Stimulated activated effector memory CD8-positive, alpha-beta T cell treated with anti-CD3 and anti-CD28 coated beads, Interleukin-12 subunit alpha, Interleukin-12 subunit beta, amount 100 ng/mL, for 72 hours (primary cell): Measurements from ENCODE around the gene ABR.
A peak's percentile ranks its signal among the peaks of the same experiment; 100 is the strongest.
"Not testable (repeated sequence)": the region's sequence is repeated elsewhere in the genome, so short reads cannot be mapped to it uniquely, and the experiment has no call there.

ENCODE experiments used
- ATAC-seq: fragments of 150-1000 bp; cut with Tn5 transposase; 2 replicates; pipeline ENCODE4 v1.10.0; 2021
- DNase-seq, 2 donors: peaks; one replicate each; pipeline ENCODE4 v3.0.0; 2021 to 2022; ENCODE audit warnings: low spot score in 2 of 2
- H3K27ac Mint-ChIP-seq: one replicate; pipeline ENCODE4 v1.8.0; 2022; ENCODE audit warnings: mild to moderate bottlenecking, mixed read lengths
- H3K36me3 Mint-ChIP-seq: one replicate; pipeline ENCODE4 v1.8.0; 2022; ENCODE audit warnings: mild to moderate bottlenecking, mixed read lengths
- H3K4me1 Mint-ChIP-seq: one replicate; pipeline ENCODE4 v1.8.0; 2022; ENCODE audit warnings: mixed read lengths
- H3K4me3 Mint-ChIP-seq: one replicate; pipeline ENCODE4 v1.8.0; 2022; ENCODE audit warnings: mild to moderate bottlenecking, mixed read lengths
- H3K9me3 Mint-ChIP-seq: one replicate; pipeline ENCODE4 v1.8.0; 2022; ENCODE audit warnings: mixed read lengths

The ABR gene

DNA sequence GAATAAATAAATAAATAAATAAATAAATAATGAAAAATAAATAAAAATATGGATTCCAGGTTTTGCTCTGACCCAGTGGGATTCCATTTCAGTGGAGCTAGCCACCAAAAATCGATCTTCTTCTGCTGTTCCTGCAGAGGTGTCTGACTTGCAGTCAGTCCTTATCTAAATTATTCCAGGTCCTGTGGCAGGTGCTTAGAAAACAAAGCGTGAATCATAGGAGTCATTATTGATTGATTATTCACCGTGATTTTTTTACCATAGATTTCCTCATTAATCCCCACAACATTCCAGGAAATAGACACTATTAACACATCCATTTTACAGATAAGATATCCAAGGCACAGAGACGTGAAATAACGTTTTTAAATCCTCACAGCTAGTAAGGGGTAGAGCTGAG, 31.5 kb upstream of the ABR start:
- no peak for ATAC-seq
- Mint-ChIP-seq H3K36me3 (no peaks in the 10 kb centered on the region), H3K4me3 (no peak overlapping the region), H3K4me1 (no peaks in the 10 kb centered on the region), H3K9me3 (no peaks in the 10 kb centered on the region), H3K27ac (no peak overlapping the region)
- no peak for DNase-seq

- Mint-ChIP-seq H3K36me3 (peaks cover 5% of the 10 kb centered on the region), H3K4me1 (no peaks in the 10 kb centered on the region), H3K4me3 (no peak overlapping the region), H3K27ac (no peak overlapping the region), H3K9me3 (no peaks in the 10 kb centered on the region)
- ATAC-seq (no peak), DNase-seq (no peak)
Observed at GRCh38 chr17:1208966-1209365, 29.2 kb upstream of the ABR start.

DNA sequence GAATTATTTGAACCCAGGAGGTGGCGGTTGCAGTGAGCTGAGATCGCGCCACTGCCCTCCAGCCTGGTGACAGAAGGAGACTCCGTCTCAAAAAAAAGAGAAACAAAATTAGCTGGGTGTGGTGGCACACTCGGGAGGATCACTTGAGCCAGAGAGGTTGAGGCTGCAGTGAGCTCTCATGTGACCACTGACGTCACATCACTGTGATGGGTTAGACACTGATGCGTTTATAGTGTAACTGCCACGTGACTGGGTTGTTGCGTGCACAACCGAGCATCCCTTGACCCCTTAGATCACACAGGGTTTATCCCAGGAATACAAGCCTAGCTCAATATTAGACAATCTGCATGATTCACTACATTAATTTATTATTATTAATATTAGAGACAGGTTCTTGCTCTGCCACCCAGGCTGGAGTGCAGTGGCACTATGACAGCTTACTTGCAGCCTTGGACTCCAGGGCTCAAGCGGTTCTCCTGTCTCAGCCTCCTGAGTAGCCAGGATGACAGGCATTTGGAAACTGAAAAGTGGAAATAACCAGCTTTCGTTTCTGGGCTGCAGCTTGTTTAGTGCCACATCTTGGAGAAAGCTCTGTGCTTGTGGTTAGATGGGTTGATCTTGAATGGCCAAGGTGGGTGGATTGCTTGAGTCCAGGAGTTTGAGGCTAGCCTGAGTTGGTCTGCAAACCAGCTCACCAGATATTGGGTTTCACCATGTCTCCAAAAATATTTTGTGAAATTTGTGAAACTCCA, 26.4 kb upstream of the ABR start:
- H3K4me3 Mint-ChIP-seq: no peak overlapping the region
- H3K27ac Mint-ChIP-seq: no peak overlapping the region
- no peaks in the 10 kb centered on the region for H3K9me3 Mint-ChIP-seq
- peaks cover 31% of the 10 kb centered on the region for H3K36me3 Mint-ChIP-seq
- ATAC-seq (peak; percentile 16), DNase-seq (no peak)
- peaks cover 14% of the 10 kb centered on the region for H3K4me1 Mint-ChIP-seq

DNA sequence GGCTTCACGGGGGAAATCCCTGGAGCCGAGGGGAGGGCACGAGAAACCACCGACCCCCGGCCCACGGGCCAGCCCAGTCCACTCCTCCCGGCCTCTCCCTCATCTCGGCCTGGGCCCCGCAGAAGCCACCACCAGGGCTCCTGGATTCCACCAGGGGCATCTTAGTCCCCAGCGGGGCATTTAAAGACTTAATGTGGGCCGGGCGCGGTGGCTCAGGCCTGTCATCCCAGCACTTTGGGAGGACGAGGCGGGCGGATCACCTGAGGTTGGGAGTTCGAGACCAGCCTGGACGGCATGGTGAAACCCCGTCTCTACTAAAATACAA, 24.1 kb upstream of the ABR start:
- no peak overlapping the region for H3K4me3 Mint-ChIP-seq

DNA sequence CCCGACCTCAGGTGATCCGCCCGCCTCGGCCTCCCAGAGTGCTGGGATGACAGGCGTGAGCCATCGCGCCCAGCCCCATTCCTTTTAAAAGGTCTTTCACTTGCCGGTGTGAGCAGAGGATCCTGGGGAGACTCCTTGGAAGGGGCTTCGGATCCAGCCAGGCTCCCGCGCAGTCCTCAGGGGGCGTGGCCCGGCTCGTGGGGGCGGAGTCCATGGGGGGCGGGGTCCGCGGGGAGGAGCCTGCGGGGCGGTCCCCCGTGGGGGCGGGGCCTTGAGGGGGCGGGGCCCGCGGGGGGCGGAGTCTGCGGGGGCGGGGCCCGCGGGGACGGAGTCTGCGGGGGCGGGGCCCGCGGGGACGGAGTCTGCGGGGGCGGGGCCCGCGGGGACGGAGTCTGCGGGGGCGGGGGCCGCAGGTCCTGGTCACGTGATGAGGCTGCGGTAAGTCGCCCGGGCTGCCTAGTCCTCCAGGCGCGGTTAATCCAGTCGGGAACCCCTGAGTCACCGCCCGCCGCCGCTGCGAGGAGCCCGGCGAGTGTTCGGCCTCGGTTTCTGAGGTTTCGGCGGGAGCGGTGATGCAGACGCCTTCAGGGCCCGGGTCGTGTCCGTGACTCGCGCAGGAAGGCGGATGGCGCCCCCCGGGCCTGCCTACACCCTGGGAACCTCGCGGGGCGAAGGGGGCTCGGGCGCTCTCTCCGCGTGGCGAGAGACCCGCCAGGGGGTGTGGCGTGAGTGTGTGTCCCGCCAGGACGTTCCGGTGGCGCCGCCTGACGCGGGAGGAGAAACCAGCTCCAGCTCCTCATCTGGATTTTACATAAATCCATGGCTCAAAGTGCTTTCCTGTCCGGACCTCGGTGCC, 23.6 kb upstream of the ABR start:
- peak; percentile 46 to 75 for DNase-seq

More for the DNA sequence above, 24.1 kb upstream of the ABR start:
- Mint-ChIP-seq H3K36me3 (peaks cover 33% of the 10 kb centered on the region), H3K4me1 (peaks cover 30% of the 10 kb centered on the region), H3K27ac (peak overlapping the region; percentile 76), H3K9me3 (no peaks in the 10 kb centered on the region)
- ATAC-seq (no peak), DNase-seq (no peak)

DNA sequence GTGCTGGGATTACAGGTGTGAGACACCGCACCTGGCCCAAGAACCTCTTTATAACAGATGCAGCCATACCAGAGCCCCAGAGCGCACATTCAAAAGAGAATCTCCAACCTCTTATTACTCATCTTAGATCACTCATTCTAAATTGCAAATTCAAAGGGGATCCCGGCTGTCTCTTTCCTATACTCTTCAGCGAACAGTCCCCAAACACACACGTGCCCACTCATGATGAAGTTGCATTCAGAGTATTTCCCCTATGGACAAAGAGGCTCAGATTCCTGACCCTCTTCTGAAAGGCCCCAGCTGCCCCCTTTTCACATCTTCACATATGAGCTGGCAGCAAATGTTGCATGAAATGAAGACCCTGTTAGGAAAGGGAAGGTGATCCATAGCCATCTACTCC, 22.5 kb upstream of the ABR start:
- Mint-ChIP-seq H3K9me3 (no peaks in the 10 kb centered on the region), H3K4me1 (peaks cover 45% of the 10 kb centered on the region), H3K4me3 (peak overlapping the region; percentile 65), H3K36me3 (peaks cover 33% of the 10 kb centered on the region), H3K27ac (peak overlapping the region; percentile 88)
- ATAC-seq (no peak), DNase-seq (no peak)

More for the DNA sequence above, 23.6 kb upstream of the ABR start:
- Mint-ChIP-seq H3K27ac (peak overlapping the region; percentile 88), H3K36me3 (peaks cover 33% of the 10 kb centered on the region), H3K4me3 (no peak overlapping the region), H3K9me3 (no peaks in the 10 kb centered on the region), H3K4me1 (peaks cover 34% of the 10 kb centered on the region)
- no peak for ATAC-seq

DNA sequence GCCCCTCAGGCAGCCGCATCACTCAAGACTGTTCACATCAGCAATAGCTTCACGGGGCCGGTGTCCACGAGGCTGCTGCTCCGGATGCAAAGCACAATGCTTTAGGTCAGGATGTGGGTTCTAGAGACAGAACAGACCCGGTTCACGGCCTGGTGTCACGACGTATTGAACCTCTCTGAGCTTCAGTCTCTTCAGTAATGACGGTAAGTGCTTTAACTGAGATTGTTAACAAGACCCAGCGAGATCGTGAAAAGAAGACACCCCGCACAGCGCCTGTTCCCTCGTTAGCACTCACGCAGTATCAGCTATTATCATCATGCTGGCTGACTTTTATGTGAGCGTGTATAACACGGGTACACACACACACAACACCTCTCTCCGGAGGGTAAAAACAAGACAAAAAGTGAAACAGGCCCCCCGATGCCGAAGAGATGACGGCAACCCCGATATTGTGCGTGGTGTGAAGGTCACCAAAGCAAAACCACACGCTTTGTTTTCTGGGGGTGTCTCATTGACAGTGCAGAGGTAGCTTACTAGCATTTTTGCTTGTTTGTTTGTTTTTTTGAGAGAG, 21.4 kb upstream of the ABR start:
- DNase-seq (peak in 1 of 2 donors; percentile 37), ATAC-seq (peak; percentile 74)
- H3K4me3 Mint-ChIP-seq: peak overlapping the region; percentile 65
- peaks cover 33% of the 10 kb centered on the region for H3K36me3 Mint-ChIP-seq
- H3K27ac Mint-ChIP-seq: peak overlapping the region; percentile 88
- no peaks in the 10 kb centered on the region for H3K9me3 Mint-ChIP-seq
- H3K4me1 Mint-ChIP-seq: peaks cover 51% of the 10 kb centered on the region

- not testable (repeated sequence) for H3K9me3 Mint-ChIP-seq, DNase-seq, H3K27ac Mint-ChIP-seq, ATAC-seq
- Mint-ChIP-seq H3K4me1 (peaks cover 51% of the 10 kb centered on the region), H3K4me3 (peak overlapping the region; percentile 50), H3K36me3 (peaks cover 31% of the 10 kb centered on the region)
Observed at GRCh38 chr17:1199271-1199743, 19.5 kb upstream of the ABR start.

- H3K9me3 Mint-ChIP-seq: no peaks in the 10 kb centered on the region
- peak overlapping the region; percentile 50 for H3K4me3 Mint-ChIP-seq
- DNase-seq (peak; percentile 43 to 87), ATAC-seq (peak; percentile 83)
- H3K4me1 Mint-ChIP-seq: peaks cover 56% of the 10 kb centered on the region
- peaks cover 18% of the 10 kb centered on the region for H3K36me3 Mint-ChIP-seq
- peak overlapping the region; percentile 86 for H3K27ac Mint-ChIP-seq
Observed at GRCh38 chr17:1197781-1198490, 18.2 kb upstream of the ABR start.

GRCh38 chr17:1197379-1197778, 17.6 kb upstream of the ABR start:
- Mint-ChIP-seq H3K4me1 (peaks cover 54% of the 10 kb centered on the region), H3K36me3 (peaks cover 13% of the 10 kb centered on the region), H3K4me3 (peak overlapping the region; percentile 50), H3K27ac (peak overlapping the region; percentile 86), H3K9me3 (no peaks in the 10 kb centered on the region)
- DNase-seq (no peak), ATAC-seq (peak; percentile 39)

GRCh38 chr17:1196946-1197345, 17.2 kb upstream of the ABR start:
- peak overlapping the region; percentile 50 for H3K4me3 Mint-ChIP-seq
- no peaks in the 10 kb centered on the region for H3K9me3 Mint-ChIP-seq
- no peak for DNase-seq
- ATAC-seq: no peak
- H3K4me1 Mint-ChIP-seq: peaks cover 50% of the 10 kb centered on the region
- peak overlapping the region; percentile 86 for H3K27ac Mint-ChIP-seq
- peaks cover 9% of the 10 kb centered on the region for H3K36me3 Mint-ChIP-seq

DNA sequence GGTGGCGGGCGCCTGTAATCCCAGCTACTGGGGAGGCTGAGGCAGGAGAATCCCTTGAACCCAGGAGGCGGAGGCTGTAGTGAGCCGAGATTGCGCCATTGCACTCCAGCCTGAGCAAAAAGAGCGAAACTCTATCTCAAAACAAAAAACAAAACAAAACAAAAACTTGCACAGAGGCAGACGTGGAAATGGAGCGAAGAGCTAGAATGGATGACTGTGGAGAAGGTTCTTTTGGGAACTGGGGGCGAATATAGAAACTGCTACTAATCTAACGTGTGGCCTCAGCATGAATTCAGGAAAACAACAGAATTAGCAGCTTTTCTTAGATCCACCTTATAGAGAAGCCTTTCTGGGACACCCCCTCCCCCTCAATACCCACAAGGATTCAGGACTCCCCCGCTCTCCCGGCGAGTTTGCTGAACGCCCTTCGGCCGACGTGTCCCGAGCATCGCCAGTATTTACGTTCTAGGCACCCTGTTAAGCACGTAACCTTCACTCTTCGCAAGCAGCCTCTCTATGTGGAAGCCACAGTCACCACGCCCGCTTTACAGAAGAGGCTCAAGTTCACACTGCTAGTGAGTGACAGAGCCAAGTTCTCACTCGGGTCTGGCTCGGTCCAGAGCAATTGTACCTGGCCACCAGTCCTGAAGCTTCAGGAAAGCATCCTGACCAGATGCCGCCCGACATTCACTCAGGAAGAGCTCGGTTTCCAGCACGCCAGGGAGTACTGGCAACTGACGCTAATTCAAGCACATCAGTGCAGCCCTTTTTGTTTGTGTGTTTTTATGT, 13.3 kb upstream of the ABR start:
- peaks cover 20% of the 10 kb centered on the region for H3K4me1 Mint-ChIP-seq
- no peaks in the 10 kb centered on the region for H3K36me3 Mint-ChIP-seq
- ATAC-seq: no peak
- no peak overlapping the region for H3K4me3 Mint-ChIP-seq
- DNase-seq: no peak
- no peaks in the 10 kb centered on the region for H3K9me3 Mint-ChIP-seq
- no peak overlapping the region for H3K27ac Mint-ChIP-seq

GRCh38 chr17:1190751-1191331, 11.1 kb upstream of the ABR start:
- Mint-ChIP-seq H3K36me3 (peaks cover 4% of the 10 kb centered on the region), H3K27ac (no peak overlapping the region), H3K4me1 (peaks cover 22% of the 10 kb centered on the region), H3K4me3 (no peak overlapping the region), H3K9me3 (no peaks in the 10 kb centered on the region)
- ATAC-seq (no peak), DNase-seq (no peak)

- peaks cover 22% of the 10 kb centered on the region for H3K4me1 Mint-ChIP-seq
- H3K27ac Mint-ChIP-seq: no peak overlapping the region
- no peaks in the 10 kb centered on the region for H3K9me3 Mint-ChIP-seq
- H3K4me3 Mint-ChIP-seq: no peak overlapping the region
- H3K36me3 Mint-ChIP-seq: peaks cover 4% of the 10 kb centered on the region
- DNase-seq (no peak), ATAC-seq (no peak)
Observed at GRCh38 chr17:1188812-1189504, 9.2 kb upstream of the ABR start.
